ENCODE data around the gene PRR7. TPM values are rescaled to one million over a fixed set of nuclear protein-coding genes. Genes with fewer than 3 reads are reported as not detected.
A peak's percentile ranks its signal among the peaks of the same experiment; 100 is the strongest.

The PRR7 gene
- total and polyA plus RNA-seq, 2 of the 13 experiments (the other 11 are each of a cell fraction or from before 2014, with no cell fraction given) = 4.8 to 5.0 TPM

- TF ChIP-seq HMGXB4 (CRISPR knock-in tag; IDR thresholded peaks at IDR 0.05; ENCODE audit: borderline replicate concordance in 1 of 2, low read depth in 1 of 2) (peak; percentile 68 to 92; a peak in 3 of 4 replicates), POGZ (CRISPR knock-in tag; IDR thresholded peaks at IDR 0.05) (no peak; the same call in 1 of the 2 replicates), CTCF (CRISPR knock-in tag; IDR thresholded peaks at IDR 0.05) (peak; percentile 92), RFX5 (IDR thresholded peaks at IDR 0.05; ENCODE audit: low read depth, low read length) (no peak), XRCC5 (optimal IDR thresholded peaks at IDR 0.05; ENCODE audit: low read length) (peak; percentile 66), HDAC2 (CRISPR knock-in tag; IDR thresholded peaks at IDR 0.05) (peak; percentile 6; the same call in 1 of the 2 replicates), ZNF503 (CRISPR knock-in tag; IDR thresholded peaks at IDR 0.05) (no peak), JUNB (CRISPR knock-in tag; IDR thresholded peaks at IDR 0.05; ENCODE audit: borderline replicate concordance) (no peak), ZNF33A (CRISPR knock-in tag; IDR thresholded peaks at IDR 0.05; ENCODE audit: borderline replicate concordance) (no peak), ATF2 (CRISPR knock-in tag; IDR thresholded peaks at IDR 0.05) (no peak), ERF (CRISPR knock-in tag; IDR thresholded peaks at IDR 0.05) (peak; percentile 38; the same call in 1 of the 2 replicates), THAP9 (CRISPR knock-in tag; IDR thresholded peaks at IDR 0.05; ENCODE audit: borderline replicate concordance) (no peak), TAF15 (IDR thresholded peaks at IDR 0.05; ENCODE audit: low read depth, low read length, poor library complexity, severe bottlenecking) (no peak)
- TF ChIP-seq, protein P1, sequence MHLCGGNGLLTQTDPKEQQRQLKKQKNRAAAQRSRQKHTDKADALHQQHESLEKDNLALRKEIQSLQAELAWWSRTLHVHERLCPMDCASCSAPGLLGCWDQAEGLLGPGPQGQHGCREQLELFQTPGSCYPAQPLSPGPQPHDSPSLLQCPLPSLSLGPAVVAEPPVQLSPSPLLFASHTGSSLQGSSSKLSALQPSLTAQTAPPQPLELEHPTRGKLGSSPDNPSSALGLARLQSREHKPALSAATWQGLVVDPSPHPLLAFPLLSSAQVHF (CRISPR knock-in tag; IDR thresholded peaks at IDR 0.05) = no peak
- TF ChIP-seq, protein P2, sequence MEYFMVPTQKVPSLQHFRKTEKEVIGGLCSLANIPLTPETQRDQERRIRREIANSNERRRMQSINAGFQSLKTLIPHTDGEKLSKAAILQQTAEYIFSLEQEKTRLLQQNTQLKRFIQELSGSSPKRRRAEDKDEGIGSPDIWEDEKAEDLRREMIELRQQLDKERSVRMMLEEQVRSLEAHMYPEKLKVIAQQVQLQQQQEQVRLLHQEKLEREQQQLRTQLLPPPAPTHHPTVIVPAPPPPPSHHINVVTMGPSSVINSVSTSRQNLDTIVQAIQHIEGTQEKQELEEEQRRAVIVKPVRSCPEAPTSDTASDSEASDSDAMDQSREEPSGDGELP (IDR thresholded peaks at IDR 0.05; ENCODE audit: borderline replicate concordance, low read depth) = no peak
Measured at GRCh38 chr5:177455661-177456590, 9.3 kb downstream of the PRR7 start (continued).

Data from HepG2 (cell line).